ENCODE results near the gene ICAM1.

The ICAM1 gene

DNA sequence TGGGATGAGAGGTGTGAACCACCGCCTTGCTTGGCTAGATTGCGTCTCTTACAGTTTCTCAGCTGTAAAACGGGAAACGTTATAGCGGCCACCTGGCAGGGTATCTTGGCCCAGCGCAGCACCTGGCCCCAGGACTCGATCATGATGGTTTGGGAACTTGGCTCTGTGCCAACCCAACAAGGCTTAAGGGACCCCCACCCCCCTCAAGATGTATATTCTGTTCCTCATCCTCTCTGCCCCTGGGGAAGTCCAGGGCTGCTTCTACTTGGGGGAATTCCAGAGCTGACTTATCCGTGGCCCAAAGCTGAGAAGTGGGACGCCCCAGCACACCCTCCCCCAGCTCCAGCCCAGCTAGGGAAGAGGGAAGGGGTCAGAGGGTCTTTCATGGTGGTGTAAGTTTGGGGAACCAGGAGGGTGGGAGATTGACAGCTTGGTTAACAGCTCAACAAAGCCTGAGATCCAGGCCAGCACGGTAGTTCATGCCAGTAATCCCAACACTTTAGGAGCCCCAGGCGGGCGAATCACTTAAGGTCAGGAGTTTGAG lies 695 bp downstream of the ICAM1 start:
- Histone ChIP-seq H3K4me3 (ENCODE audit: low read length) (no peak overlapping the region), H3K18ac (ENCODE audit: low read length) (no peak overlapping the region), H2BK5ac (ENCODE audit: low read length) (no peak overlapping the region), H3K79me2 (ENCODE audit: control insufficient read depth, insufficient read depth, low read length) (no peaks in the 10 kb centered on the region), H3K4ac (ENCODE audit: low read depth, low read length) (no peak overlapping the region), H3K4me1 (ENCODE audit: control insufficient read depth, low read depth, low read length) (no peaks in the 10 kb centered on the region), H3K9ac (ENCODE audit: low read length) (no peak overlapping the region), H3K36me3 (ENCODE audit: control insufficient read depth, insufficient read depth, low read length) (no peaks in the 10 kb centered on the region), H3K79me1 (ENCODE audit: low read length) (no peaks in the 10 kb centered on the region), H3K27ac (ENCODE audit: low read depth, low read length) (no peak overlapping the region), H3K27me3 (ENCODE audit: insufficient read depth, low read length, poor library complexity) (peaks cover 6% of the 10 kb centered on the region), H2BK120ac (ENCODE audit: low read depth, low read length) (no peak overlapping the region), H2BK15ac (replicated peaks; ENCODE audit: low read depth) (no peak overlapping the region), H4K8ac (ENCODE audit: low read depth, low read length) (no peak overlapping the region), H3K23ac (ENCODE audit: low read length) (no peak overlapping the region), H3K4me2 (ENCODE audit: low read length) (no peak overlapping the region), H4K5ac (ENCODE audit: low read length) (no peak overlapping the region), H2AK5ac (ENCODE audit: low read length) (no peak overlapping the region), H3K56ac (ENCODE audit: low read length) (peak overlapping the region; percentile 62)
- no peak for DNase-seq
- no CpG with 5 or more reads among the region's 12 CpGs for WGBS (ENCODE audit: extremely low coverage, insufficient coverage, low lambda C conversion rate)

DNA sequence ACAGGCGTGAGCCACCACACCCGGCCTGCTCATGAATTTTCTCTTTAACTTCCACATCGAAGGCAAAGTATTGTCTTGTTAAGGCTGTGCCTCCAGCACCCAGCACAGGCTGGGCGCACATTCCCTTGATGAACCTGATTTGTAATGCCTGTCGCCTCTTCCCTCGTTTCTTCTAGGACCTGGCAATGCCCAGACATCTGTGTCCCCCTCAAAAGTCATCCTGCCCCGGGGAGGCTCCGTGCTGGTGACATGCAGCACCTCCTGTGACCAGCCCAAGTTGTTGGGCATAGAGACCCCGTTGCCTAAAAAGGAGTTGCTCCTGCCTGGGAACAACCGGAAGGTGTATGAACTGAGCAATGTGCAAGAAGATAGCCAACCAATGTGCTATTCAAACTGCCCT lies 3.7 kb downstream of the ICAM1 start:
- no peak overlapping the region for H2AK5ac ChIP-seq (ENCODE audit: low read length)
- no peak overlapping the region for H3K56ac ChIP-seq (ENCODE audit: low read length)
- H3K27ac ChIP-seq (ENCODE audit: low read depth, low read length): no peak overlapping the region
- WGBS (ENCODE audit: extremely low coverage, insufficient coverage, low lambda C conversion rate): no CpG with 5 or more reads among the region's 10 CpGs
- no peak overlapping the region for H3K4me3 ChIP-seq (ENCODE audit: low read length)
- H3K18ac ChIP-seq (ENCODE audit: low read length): no peak overlapping the region
- no peak overlapping the region for H2BK5ac ChIP-seq (ENCODE audit: low read length)
- H2BK15ac ChIP-seq (replicated peaks; ENCODE audit: low read depth): no peak overlapping the region
- no peaks in the 10 kb centered on the region for H3K79me2 ChIP-seq (ENCODE audit: control insufficient read depth, insufficient read depth, low read length)
- no peak overlapping the region for H3K9ac ChIP-seq (ENCODE audit: low read length)
- H3K4ac ChIP-seq (ENCODE audit: low read depth, low read length): no peak overlapping the region
- H3K36me3 ChIP-seq (ENCODE audit: control insufficient read depth, insufficient read depth, low read length): no peaks in the 10 kb centered on the region
- H3K4me1 ChIP-seq (ENCODE audit: control insufficient read depth, low read depth, low read length): no peaks in the 10 kb centered on the region
- no peak for DNase-seq
- no peak overlapping the region for H4K5ac ChIP-seq (ENCODE audit: low read length)
- no peak overlapping the region for H2BK120ac ChIP-seq (ENCODE audit: low read depth, low read length)
- H3K4me2 ChIP-seq (ENCODE audit: low read length): no peak overlapping the region
- H3K23ac ChIP-seq (ENCODE audit: low read length): no peak overlapping the region
- H4K8ac ChIP-seq (ENCODE audit: low read depth, low read length): no peak overlapping the region
- no peaks in the 10 kb centered on the region for H3K79me1 ChIP-seq (ENCODE audit: low read length)
- peaks cover 6% of the 10 kb centered on the region for H3K27me3 ChIP-seq (ENCODE audit: insufficient read depth, low read length, poor library complexity)

- no peaks in the 10 kb centered on the region for H3K36me3 ChIP-seq (ENCODE audit: control insufficient read depth, insufficient read depth, low read length)
- no CpG with 5 or more reads among the region's 9 CpGs for WGBS (ENCODE audit: extremely low coverage, insufficient coverage, low lambda C conversion rate)
- DNase-seq: no peak
Measured at GRCh38 chr19:10277795-10278589, 7.1 kb downstream of the ICAM1 start.

GRCh38 chr19:10278935-10279334 lies 8.0 kb downstream of the ICAM1 start:
- H3K56ac ChIP-seq (ENCODE audit: low read length): no peak overlapping the region
- H3K36me3 ChIP-seq (ENCODE audit: control insufficient read depth, insufficient read depth, low read length): no peaks in the 10 kb centered on the region

More at GRCh38 chr19:10277795-10278589, 7.1 kb downstream of the ICAM1 start:
- Histone ChIP-seq H2BK5ac (ENCODE audit: low read length) (no peak overlapping the region), H3K27me3 (ENCODE audit: insufficient read depth, low read length, poor library complexity) (no peaks in the 10 kb centered on the region), H2AK5ac (ENCODE audit: low read length) (no peak overlapping the region), H3K18ac (ENCODE audit: low read length) (no peak overlapping the region), H3K27ac (ENCODE audit: low read depth, low read length) (no peak overlapping the region), H2BK15ac (replicated peaks; ENCODE audit: low read depth) (no peak overlapping the region), H3K4me1 (ENCODE audit: control insufficient read depth, low read depth, low read length) (no peaks in the 10 kb centered on the region), H2BK120ac (ENCODE audit: low read depth, low read length) (no peak overlapping the region), H3K9ac (ENCODE audit: low read length) (no peak overlapping the region), H3K79me1 (ENCODE audit: low read length) (no peaks in the 10 kb centered on the region), H3K23ac (ENCODE audit: low read length) (no peak overlapping the region), H3K79me2 (ENCODE audit: control insufficient read depth, insufficient read depth, low read length) (no peaks in the 10 kb centered on the region), H3K4me3 (ENCODE audit: low read length) (no peak overlapping the region), H3K4me2 (ENCODE audit: low read length) (no peak overlapping the region), H3K56ac (ENCODE audit: low read length) (no peak overlapping the region), H4K5ac (ENCODE audit: low read length) (no peak overlapping the region), H4K8ac (ENCODE audit: low read depth, low read length) (no peak overlapping the region), H3K4ac (ENCODE audit: low read depth, low read length) (no peak overlapping the region)

DNA sequence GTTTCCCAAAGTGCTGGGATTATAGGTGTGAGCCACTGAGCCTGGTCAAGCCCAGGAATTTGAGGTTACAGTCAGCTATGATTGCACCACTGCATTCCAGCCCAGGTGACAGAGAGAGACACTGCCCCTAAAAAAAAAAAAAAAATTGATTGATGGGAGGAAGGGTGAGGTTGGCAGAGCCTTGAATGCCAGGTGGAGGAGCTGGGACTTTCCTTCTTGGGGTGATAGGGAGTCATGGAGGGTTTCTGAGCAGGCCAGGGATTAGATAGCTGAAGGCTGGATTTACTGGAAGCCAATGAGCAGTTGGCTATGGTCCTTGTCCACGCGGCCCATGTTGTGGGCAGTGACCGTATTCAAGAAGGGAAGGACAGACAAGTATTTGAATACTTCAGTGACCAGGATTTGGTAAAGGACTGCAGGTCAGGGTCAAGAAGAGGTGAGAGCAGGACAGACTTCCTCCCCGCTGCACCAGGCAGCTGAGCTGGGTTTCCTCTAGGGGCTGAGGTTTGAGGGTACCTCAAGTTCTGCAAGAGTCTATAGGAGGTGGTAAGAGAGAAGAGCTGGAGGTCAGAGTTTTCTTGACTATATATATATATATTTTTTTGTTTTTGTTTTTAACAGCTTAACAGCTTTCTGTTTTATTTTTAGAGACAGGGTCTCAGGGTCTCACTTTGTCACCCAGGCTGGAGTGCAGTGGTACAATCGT lies 9.0 kb downstream of the ICAM1 start:
- H4K5ac ChIP-seq (ENCODE audit: low read length): no peak overlapping the region
- no peak for DNase-seq
- H3K79me2 ChIP-seq (ENCODE audit: control insufficient read depth, insufficient read depth, low read length): no peaks in the 10 kb centered on the region
- no peak overlapping the region for H2AK5ac ChIP-seq (ENCODE audit: low read length)
- no peaks in the 10 kb centered on the region for H3K36me3 ChIP-seq (ENCODE audit: control insufficient read depth, insufficient read depth, low read length)
- no CpG with 5 or more reads among the region's 5 CpGs for WGBS (ENCODE audit: extremely low coverage, insufficient coverage, low lambda C conversion rate)
- no peaks in the 10 kb centered on the region for H3K79me1 ChIP-seq (ENCODE audit: low read length)
- H3K4ac ChIP-seq (ENCODE audit: low read depth, low read length): no peak overlapping the region
- no peaks in the 10 kb centered on the region for H3K4me1 ChIP-seq (ENCODE audit: control insufficient read depth, low read depth, low read length)
- H3K9ac ChIP-seq (ENCODE audit: low read length): no peak overlapping the region
- H3K4me2 ChIP-seq (ENCODE audit: low read length): no peak overlapping the region
- no peak overlapping the region for H3K18ac ChIP-seq (ENCODE audit: low read length)
- no peak overlapping the region for H3K56ac ChIP-seq (ENCODE audit: low read length)
- no peak overlapping the region for H2BK5ac ChIP-seq (ENCODE audit: low read length)
- H4K8ac ChIP-seq (ENCODE audit: low read depth, low read length): no peak overlapping the region
- no peak overlapping the region for H2BK15ac ChIP-seq (replicated peaks; ENCODE audit: low read depth)
- H3K23ac ChIP-seq (ENCODE audit: low read length): no peak overlapping the region
- H3K27me3 ChIP-seq (ENCODE audit: insufficient read depth, low read length, poor library complexity): no peaks in the 10 kb centered on the region
- H3K4me3 ChIP-seq (ENCODE audit: low read length): no peak overlapping the region
- no peak overlapping the region for H2BK120ac ChIP-seq (ENCODE audit: low read depth, low read length)
- no peak overlapping the region for H3K27ac ChIP-seq (ENCODE audit: low read depth, low read length)

More at GRCh38 chr19:10278935-10279334, 8.0 kb downstream of the ICAM1 start:
- Histone ChIP-seq H3K4ac (ENCODE audit: low read depth, low read length) (no peak overlapping the region), H3K79me1 (ENCODE audit: low read length) (no peaks in the 10 kb centered on the region), H3K9ac (ENCODE audit: low read length) (no peak overlapping the region), H4K8ac (ENCODE audit: low read depth, low read length) (no peak overlapping the region), H3K4me2 (ENCODE audit: low read length) (no peak overlapping the region), H2BK15ac (replicated peaks; ENCODE audit: low read depth) (no peak overlapping the region), H3K18ac (ENCODE audit: low read length) (no peak overlapping the region), H3K27ac (ENCODE audit: low read depth, low read length) (no peak overlapping the region), H3K4me1 (ENCODE audit: control insufficient read depth, low read depth, low read length) (no peaks in the 10 kb centered on the region), H3K23ac (ENCODE audit: low read length) (no peak overlapping the region), H2AK5ac (ENCODE audit: low read length) (no peak overlapping the region), H2BK120ac (ENCODE audit: low read depth, low read length) (no peak overlapping the region), H2BK5ac (ENCODE audit: low read length) (no peak overlapping the region), H3K27me3 (ENCODE audit: insufficient read depth, low read length, poor library complexity) (no peaks in the 10 kb centered on the region), H4K5ac (ENCODE audit: low read length) (no peak overlapping the region), H3K4me3 (ENCODE audit: low read length) (no peak overlapping the region), H3K79me2 (ENCODE audit: control insufficient read depth, insufficient read depth, low read length) (no peaks in the 10 kb centered on the region)
- DNase-seq: no peak
- WGBS (ENCODE audit: extremely low coverage, insufficient coverage, low lambda C conversion rate): no CpG with 5 or more reads among the region's 1 CpG

Measured in mesendoderm (in vitro differentiated cells).